Measurements from ENCODE around the gene NAP1L4. TPM values are rescaled to one million over a fixed set of nuclear protein-coding genes. Genes with fewer than 3 reads are reported as not detected.
A peak's percentile ranks its signal among the peaks of the same experiment; 100 is the strongest.

Gene NAP1L4
- total RNA-seq, 1 experiment from 2014 or later: 144 TPM

GRCh38 chr11:2923446-2924375, 68.4 kb downstream of the NAP1L4 start:
- H3K4me1 ChIP-seq (ENCODE audit: control insufficient read depth in 1 of 2, insufficient read depth in 2 of 2, low read length in 2 of 2): peaks cover 20 to 41% of the 10 kb centered on the region in 2 experiments
- TF ChIP-seq ELF1 (IDR thresholded peaks at IDR 0.05; ENCODE audit: borderline replicate concordance, low read depth): no peak
- no peak for TF ChIP-seq SIN3A (IDR thresholded peaks at IDR 0.05; ENCODE audit: low read depth)
- no peak for TF ChIP-seq ZBTB33 (IDR thresholded peaks at IDR 0.05; ENCODE audit: extremely low read depth, insufficient replicate concordance, low read length)
- no peak for TF ChIP-seq REST (IDR thresholded peaks at IDR 0.05; ENCODE audit: low read depth)
- no peak for TF ChIP-seq CBX3 (IDR thresholded peaks at IDR 0.05; ENCODE audit: low read depth)
- no peak for TF ChIP-seq EGR1 (IDR thresholded peaks at IDR 0.05; ENCODE audit: low read depth)
- TF ChIP-seq EZH2phosphoT487 (IDR thresholded peaks at IDR 0.05; ENCODE audit: borderline replicate concordance): no peak
- TF ChIP-seq POLR2AphosphoS5 (IDR thresholded peaks at IDR 0.05; ENCODE audit: low read depth, low read length): no peak
- no peak for TF ChIP-seq ZNF274 (IDR thresholded peaks at IDR 0.05; ENCODE audit: low read depth, low read length)
- no peak for TF ChIP-seq MAX (IDR thresholded peaks at IDR 0.05)
- TF ChIP-seq SRF (IDR thresholded peaks at IDR 0.05; ENCODE audit: low read depth): no peak
- TF ChIP-seq CTCF (IDR thresholded peaks at IDR 0.05 in 2 of 3, conservative IDR thresholded peaks at IDR 0.05 in 1 of 3; ENCODE audit: borderline replicate concordance in 1 of 3, insufficient read depth in 1 of 3, low read depth in 2 of 3, low read length in 2 of 3): no peak
- no peak for TF ChIP-seq RAD21 (IDR thresholded peaks at IDR 0.05; ENCODE audit: low read depth)
- no peak for TF ChIP-seq POLR2A (IDR thresholded peaks at IDR 0.05; ENCODE audit: borderline replicate concordance, extremely low read depth, insufficient read depth, insufficient read length)
- TF ChIP-seq SP1 (IDR thresholded peaks at IDR 0.05; ENCODE audit: low read depth): no peak
- TF ChIP-seq YY1 (IDR thresholded peaks at IDR 0.05; ENCODE audit: extremely low read depth, insufficient replicate concordance, low read depth, low read length): no peak
- TF ChIP-seq CEBPB (IDR thresholded peaks at IDR 0.05; ENCODE audit: low read depth): no peak
- TF ChIP-seq ATF3 (IDR thresholded peaks at IDR 0.05): no peak
- intact Hi-C loops (cut with micrococcal nuclease): no loop called here
- no peaks in the 10 kb centered on the region for H3K27me3 ChIP-seq (ENCODE audit: insufficient read depth, low read length)
- H3K79me2 ChIP-seq (ENCODE audit: insufficient read depth, low read length): peaks cover 26% of the 10 kb centered on the region
- no TSS peak for BruUV-seq (replicated peaks)
- POLR2A ChIA-PET: no interaction called here
- no peak for DNase-seq (ENCODE audit: low read depth, low spot score)
- no peak overlapping the region for H2AFZ ChIP-seq (ENCODE audit: low read depth, low read length, poor library complexity, severe bottlenecking)
- CTCF ChIA-PET: interaction anchor here (1.2 kb wide), 1 partner anchor 32 kb away, joined by 3 read pairs; no protein-coding TSS in a partner anchor
- H3K4me2 ChIP-seq (ENCODE audit: low read length): 0 out of 2 replicates have a peak overlapping the region, but pooled peaks have one; percentile 30
- ATAC-seq: no peak
- H3K9ac ChIP-seq (ENCODE audit: low read length): no peak overlapping the region
- H3K9me2 ChIP-seq (ENCODE audit: insufficient read depth): no peaks in the 10 kb centered on the region
- peak overlapping the region; percentile 39; the same call in 1 of the 2 replicates for H3K27ac ChIP-seq (ENCODE audit: low read depth, low read length)
- H3K9me3 ChIP-seq (ENCODE audit: control insufficient read depth in 1 of 2, insufficient read depth in 1 of 2, low read depth in 1 of 2, low read length in 2 of 2): no peaks in the 10 kb centered on the region
- peaks cover 14% of the 10 kb centered on the region; the same call in 1 of the 2 replicates for H4K20me1 ChIP-seq (ENCODE audit: insufficient read depth)
- H3K4me3 ChIP-seq (replicated peaks in 1 of 2; ENCODE audit: low read depth in 1 of 2, low read length in 2 of 2): no peak overlapping the region
- H3K36me3 ChIP-seq (ENCODE audit: control insufficient read depth in 1 of 2, insufficient read depth in 2 of 2, low read length in 2 of 2): peaks cover 0 to 13% of the 10 kb centered on the region in 2 experiments; a peak in 2 of 4 replicates
- RAD21 ChIA-PET (ENCODE audit: low non-redundant PET in 1 of 2, low total read pairs in 2 of 2, uncharacterized antibody in 2 of 2, unreplicated experiment in 2 of 2): no interaction called here

Data from HCT116 (cell line).